ENCODE results near the gene SDK1. TPM values are rescaled to one million over a fixed set of nuclear protein-coding genes. Genes with fewer than 3 reads are reported as not detected.

Gene SDK1
- total and polyA plus RNA-seq, 4 donors: 0.12 to 0.47 (median 0.36) TPM

DNA sequence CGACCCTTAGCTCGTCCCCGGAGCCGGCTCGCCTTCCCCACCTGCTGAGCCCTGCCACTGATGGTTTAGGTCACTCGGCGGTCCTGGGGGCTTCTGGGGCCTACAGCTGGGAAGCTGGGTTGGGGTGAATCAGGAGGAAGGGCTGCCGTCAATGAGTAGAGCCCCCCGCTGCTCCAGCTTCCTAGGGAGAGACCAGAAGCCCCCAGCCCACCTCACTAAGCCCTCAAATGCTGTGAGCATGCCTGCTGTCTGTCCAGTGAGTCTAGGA lies 885.4 kb downstream of the SDK1 start (continued):
- TF ChIP-seq RXRA (IDR thresholded peaks at IDR 0.05) (no peak), TAF1 (conservative IDR thresholded peaks at IDR 0.05) (no peak)

DNA sequence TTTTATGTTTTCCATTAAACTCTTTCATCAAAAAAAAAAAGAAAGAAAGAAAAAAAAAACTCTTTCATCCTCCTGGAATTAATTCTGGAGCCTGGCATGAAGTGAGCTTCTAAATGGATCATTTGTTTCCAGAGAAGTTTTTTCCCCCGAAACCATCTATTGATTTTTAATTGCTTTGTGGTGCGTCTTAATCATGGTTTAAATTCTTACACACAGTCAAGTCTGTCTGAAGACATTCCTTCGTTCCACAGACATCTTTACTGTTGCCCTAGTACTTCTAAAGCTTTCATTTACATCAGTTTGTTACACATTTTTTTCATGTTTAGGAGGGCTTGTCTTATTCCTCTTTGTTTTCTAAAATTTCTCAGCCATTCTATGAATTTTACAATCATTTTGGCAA lies 887.6 kb downstream of the SDK1 start:
- 79% methylated on average over 3 of the region's 3 CpGs for WGBS
- no peaks in the 10 kb centered on the region for H3K27me3 ChIP-seq (ENCODE audit: control insufficient read depth in 4 of 4, insufficient read depth in 4 of 4, low read length in 3 of 4)

More for the DNA sequence above, 887.6 kb downstream of the SDK1 start:
- H3K4me3 ChIP-seq (ENCODE audit: low read depth in 1 of 3, low read length in 3 of 3): no peak overlapping the region
- H3K9ac ChIP-seq (ENCODE audit: low read depth in 1 of 2, low read length in 2 of 2): peak overlapping the region in 1 of 2 donors; percentile 29
- no peaks in the 10 kb centered on the region for H3K36me3 ChIP-seq (ENCODE audit: control insufficient read depth in 4 of 4, insufficient read depth in 3 of 4, low read depth in 1 of 4, low read length in 3 of 4)
- H3K9me3 ChIP-seq (ENCODE audit: control insufficient read depth in 4 of 4, low read length in 3 of 4): no peaks in the 10 kb centered on the region
- peaks cover 0 to 4% (median 0%) of the 10 kb centered on the region in 4 donors for H3K4me1 ChIP-seq (ENCODE audit: control insufficient read depth in 4 of 4, insufficient read depth in 4 of 4, low read length in 3 of 4)
- H3K27ac ChIP-seq (ENCODE audit: low read depth in 1 of 2, low read length in 2 of 2): peak overlapping the region in 1 of 2 donors; percentile 41
- no peak for TF ChIP-seq RXRA (IDR thresholded peaks at IDR 0.05)
- TF ChIP-seq, protein P1, sequence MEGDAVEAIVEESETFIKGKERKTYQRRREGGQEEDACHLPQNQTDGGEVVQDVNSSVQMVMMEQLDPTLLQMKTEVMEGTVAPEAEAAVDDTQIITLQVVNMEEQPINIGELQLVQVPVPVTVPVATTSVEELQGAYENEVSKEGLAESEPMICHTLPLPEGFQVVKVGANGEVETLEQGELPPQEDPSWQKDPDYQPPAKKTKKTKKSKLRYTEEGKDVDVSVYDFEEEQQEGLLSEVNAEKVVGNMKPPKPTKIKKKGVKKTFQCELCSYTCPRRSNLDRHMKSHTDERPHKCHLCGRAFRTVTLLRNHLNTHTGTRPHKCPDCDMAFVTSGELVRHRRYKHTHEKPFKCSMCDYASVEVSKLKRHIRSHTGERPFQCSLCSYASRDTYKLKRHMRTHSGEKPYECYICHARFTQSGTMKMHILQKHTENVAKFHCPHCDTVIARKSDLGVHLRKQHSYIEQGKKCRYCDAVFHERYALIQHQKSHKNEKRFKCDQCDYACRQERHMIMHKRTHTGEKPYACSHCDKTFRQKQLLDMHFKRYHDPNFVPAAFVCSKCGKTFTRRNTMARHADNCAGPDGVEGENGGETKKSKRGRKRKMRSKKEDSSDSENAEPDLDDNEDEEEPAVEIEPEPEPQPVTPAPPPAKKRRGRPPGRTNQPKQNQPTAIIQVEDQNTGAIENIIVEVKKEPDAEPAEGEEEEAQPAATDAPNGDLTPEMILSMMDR (IDR thresholded peaks at IDR 0.05; ENCODE audit: low read depth, low read length, missing input control): no peak
- no peak for TF ChIP-seq FOXA2 (IDR thresholded peaks at IDR 0.05)
- TF ChIP-seq, protein P2, sequence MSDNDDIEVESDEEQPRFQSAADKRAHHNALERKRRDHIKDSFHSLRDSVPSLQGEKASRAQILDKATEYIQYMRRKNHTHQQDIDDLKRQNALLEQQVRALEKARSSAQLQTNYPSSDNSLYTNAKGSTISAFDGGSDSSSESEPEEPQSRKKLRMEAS (IDR thresholded peaks at IDR 0.05): no peak
- TF ChIP-seq GABPA (IDR thresholded peaks at IDR 0.05 in 1 of 2, conservative IDR thresholded peaks at IDR 0.05 in 1 of 2): no peak
- no peak for TF ChIP-seq EGR1 (IDR thresholded peaks at IDR 0.05; ENCODE audit: low read depth in 2 of 2)
- TF ChIP-seq RAD21 (IDR thresholded peaks at IDR 0.05): no peak
- no peak for TF ChIP-seq NR2F2 (IDR thresholded peaks at IDR 0.05)
- TF ChIP-seq, protein P3, sequence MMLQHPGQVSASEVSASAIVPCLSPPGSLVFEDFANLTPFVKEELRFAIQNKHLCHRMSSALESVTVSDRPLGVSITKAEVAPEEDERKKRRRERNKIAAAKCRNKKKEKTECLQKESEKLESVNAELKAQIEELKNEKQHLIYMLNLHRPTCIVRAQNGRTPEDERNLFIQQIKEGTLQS (IDR thresholded peaks at IDR 0.05): no peak
- TF ChIP-seq HNF4A (conservative IDR thresholded peaks at IDR 0.05): no peak
- no peak for TF ChIP-seq JUND (IDR thresholded peaks at IDR 0.05)
- TF ChIP-seq HNF4G (IDR thresholded peaks at IDR 0.05): no peak
- TF ChIP-seq, protein P4, sequence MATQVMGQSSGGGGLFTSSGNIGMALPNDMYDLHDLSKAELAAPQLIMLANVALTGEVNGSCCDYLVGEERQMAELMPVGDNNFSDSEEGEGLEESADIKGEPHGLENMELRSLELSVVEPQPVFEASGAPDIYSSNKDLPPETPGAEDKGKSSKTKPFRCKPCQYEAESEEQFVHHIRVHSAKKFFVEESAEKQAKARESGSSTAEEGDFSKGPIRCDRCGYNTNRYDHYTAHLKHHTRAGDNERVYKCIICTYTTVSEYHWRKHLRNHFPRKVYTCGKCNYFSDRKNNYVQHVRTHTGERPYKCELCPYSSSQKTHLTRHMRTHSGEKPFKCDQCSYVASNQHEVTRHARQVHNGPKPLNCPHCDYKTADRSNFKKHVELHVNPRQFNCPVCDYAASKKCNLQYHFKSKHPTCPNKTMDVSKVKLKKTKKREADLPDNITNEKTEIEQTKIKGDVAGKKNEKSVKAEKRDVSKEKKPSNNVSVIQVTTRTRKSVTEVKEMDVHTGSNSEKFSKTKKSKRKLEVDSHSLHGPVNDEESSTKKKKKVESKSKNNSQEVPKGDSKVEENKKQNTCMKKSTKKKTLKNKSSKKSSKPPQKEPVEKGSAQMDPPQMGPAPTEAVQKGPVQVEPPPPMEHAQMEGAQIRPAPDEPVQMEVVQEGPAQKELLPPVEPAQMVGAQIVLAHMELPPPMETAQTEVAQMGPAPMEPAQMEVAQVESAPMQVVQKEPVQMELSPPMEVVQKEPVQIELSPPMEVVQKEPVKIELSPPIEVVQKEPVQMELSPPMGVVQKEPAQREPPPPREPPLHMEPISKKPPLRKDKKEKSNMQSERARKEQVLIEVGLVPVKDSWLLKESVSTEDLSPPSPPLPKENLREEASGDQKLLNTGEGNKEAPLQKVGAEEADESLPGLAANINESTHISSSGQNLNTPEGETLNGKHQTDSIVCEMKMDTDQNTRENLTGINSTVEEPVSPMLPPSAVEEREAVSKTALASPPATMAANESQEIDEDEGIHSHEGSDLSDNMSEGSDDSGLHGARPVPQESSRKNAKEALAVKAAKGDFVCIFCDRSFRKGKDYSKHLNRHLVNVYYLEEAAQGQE (IDR thresholded peaks at IDR 0.05): no peak
- TF ChIP-seq, protein P5, sequence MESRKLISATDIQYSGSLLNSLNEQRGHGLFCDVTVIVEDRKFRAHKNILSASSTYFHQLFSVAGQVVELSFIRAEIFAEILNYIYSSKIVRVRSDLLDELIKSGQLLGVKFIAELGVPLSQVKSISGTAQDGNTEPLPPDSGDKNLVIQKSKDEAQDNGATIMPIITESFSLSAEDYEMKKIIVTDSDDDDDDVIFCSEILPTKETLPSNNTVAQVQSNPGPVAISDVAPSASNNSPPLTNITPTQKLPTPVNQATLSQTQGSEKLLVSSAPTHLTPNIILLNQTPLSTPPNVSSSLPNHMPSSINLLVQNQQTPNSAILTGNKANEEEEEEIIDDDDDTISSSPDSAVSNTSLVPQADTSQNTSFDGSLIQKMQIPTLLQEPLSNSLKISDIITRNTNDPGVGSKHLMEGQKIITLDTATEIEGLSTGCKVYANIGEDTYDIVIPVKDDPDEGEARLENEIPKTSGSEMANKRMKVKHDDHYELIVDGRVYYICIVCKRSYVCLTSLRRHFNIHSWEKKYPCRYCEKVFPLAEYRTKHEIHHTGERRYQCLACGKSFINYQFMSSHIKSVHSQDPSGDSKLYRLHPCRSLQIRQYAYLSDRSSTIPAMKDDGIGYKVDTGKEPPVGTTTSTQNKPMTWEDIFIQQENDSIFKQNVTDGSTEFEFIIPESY (IDR thresholded peaks at IDR 0.05): no peak
- no peak for TF ChIP-seq SP1 (IDR thresholded peaks at IDR 0.05)
- no peak for TF ChIP-seq FOXA1 (IDR thresholded peaks at IDR 0.05)
- no peak for TF ChIP-seq TAF1 (conservative IDR thresholded peaks at IDR 0.05)
- TF ChIP-seq YY1 (IDR thresholded peaks at IDR 0.05): no peak
- DNase-seq (ENCODE audit: low spot score): no peak

All from liver (tissue), 9 donors.